ENCODE results near the gene ZBED5. TPM values are rescaled to one million over a fixed set of nuclear protein-coding genes. Genes with fewer than 3 reads are reported as not detected.
"Not testable (repeated sequence)": the region's sequence is repeated elsewhere in the genome, so short reads cannot be mapped to it uniquely, and the experiment has no call there.

ZBED5 gene
- polyA plus RNA-seq (ENCODE audit: insufficient read length in 4 of 4), result 100 to 1,000 TPM; 101 to 118 (median 110) TPM

DNA sequence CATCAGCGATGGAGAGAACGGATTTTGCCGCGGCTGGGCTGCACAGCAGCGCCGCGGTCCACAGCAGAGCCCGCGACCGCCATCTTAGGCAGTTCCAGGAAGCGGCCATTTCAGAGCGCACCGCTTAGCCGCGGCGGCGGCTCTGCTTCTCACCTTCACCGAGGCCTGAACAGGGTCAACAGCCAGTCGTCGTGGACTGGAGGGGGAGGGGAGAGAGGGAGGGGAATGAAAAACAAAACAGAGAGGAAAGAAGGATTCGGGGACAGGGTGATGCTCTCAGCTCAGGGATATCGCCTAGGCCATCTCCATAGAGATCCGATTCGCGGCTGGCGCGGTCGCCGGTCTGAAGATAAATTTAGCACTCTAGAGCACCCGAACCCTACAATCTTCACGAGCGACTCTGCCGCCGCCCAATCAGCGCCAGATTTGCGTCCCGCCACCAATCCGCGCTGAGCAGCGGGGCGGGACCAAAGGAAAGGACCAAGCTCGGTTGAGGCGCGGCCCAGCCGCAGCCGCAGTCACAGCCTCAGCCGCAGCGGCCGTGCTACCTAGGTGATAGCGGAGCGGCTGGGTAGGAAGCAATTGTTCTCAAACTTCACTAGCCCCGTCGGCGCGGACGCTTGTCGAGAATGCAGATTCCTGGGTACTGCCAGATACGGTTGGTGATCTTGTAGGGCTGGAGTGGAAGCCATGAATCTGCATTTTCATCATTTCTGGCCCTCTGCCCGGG lies at the start of gene ZBED5:
TSS of gene ZBED5 (minus strand) at position 345 of the 730 bp plus-strand sequence. CDS start 3,108 bp downstream, outside the sequence.
- peak; percentile 96 to 98 (median 96) for DNase-seq (ENCODE audit: low read depth in 4 of 4, low spot score in 2 of 4)

DNA sequence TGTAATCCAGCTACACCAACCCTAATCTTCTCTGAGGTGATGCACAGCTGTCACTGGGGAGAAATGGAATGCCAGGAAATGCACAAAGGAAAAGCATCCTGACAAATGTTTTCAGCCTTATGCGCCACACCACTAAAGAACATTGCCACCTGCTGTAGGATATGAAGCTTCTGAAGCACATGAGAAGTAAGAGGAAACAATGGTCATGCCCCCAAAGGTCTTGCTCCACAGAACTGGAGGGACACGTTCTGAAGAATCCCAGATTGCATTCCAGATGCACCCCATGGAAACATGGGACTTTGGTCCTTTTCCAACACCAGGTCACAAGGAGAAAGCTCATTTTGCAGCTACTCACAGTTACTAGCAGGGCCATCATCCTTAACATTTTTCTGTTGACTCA lies 48.7 kb upstream of the ZBED5 start:
- no peak for DNase-seq (ENCODE audit: low read depth in 4 of 4, low spot score in 2 of 4)

DNA sequence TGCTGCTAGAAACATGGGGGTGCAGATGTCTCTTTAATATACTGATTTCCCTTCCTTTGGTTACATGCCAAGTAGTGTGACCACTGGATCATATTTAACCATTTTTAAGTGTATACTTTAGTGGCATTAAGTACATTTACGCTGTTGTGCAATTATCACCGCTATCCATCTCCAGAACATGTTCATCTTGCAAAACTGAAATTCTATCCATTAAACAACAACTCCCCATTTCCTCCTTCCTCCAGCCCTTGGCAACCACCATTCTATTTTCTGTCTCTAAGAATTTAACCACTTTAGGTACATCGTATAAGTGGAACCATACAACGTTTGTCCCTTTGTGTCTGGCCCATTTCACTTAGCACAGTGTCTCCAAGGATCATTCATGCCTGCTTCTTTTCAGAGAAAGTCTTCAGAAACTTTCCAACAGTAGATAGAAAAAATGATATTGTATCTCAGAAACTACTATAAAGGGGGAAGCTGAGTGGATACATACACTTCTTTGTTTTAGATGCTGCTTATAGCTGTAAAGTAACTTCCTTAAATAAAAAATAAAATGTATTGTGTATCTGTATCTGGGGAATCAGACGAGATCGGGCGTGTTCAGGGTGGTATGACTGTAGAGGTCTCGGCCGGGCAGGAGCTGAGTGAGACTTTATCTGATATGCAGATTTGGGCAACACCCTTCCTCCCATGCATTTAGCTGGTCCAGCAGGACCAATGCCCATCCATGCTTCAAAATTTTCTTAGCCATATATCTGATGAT lies 44.6 kb upstream of the ZBED5 start:
- no peak for DNase-seq (ENCODE audit: low read depth in 4 of 4, low spot score in 2 of 4)

DNA sequence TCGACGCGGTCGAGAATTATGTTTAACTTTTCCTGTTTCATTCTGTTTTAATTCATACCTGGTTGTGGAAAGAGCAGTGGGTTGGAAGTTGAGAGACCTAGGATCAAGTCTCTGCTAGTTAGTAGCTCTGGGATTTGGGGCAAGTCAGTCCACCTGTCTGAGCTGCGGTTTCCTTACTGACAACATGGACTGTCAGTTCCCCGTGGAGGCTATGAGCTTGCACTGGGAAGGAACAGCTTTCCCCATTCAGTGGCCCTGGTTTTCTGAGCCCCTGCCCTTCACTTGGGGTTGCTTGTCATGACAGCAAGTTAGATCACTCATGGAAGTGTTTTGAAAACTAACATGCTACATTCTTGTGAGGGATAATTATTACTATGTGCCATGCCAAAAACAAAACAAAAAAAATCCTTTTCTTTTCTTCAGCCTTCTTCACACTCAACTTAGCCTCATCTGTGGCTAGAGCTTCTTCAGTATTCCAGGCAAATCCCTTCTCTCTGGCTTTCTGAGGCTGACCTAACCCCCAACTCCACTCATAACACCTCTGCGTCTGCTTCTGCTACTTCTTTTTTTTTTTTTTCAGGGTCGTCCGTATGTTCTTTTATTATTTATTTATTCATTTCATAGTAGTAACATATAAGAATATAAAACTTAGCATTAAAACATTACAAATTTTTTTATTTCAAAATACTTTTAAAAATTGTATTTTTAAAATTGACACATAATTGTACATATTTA lies 43.0 kb upstream of the ZBED5 start:
- no peak for DNase-seq (ENCODE audit: low read depth in 4 of 4, low spot score in 2 of 4)

DNA sequence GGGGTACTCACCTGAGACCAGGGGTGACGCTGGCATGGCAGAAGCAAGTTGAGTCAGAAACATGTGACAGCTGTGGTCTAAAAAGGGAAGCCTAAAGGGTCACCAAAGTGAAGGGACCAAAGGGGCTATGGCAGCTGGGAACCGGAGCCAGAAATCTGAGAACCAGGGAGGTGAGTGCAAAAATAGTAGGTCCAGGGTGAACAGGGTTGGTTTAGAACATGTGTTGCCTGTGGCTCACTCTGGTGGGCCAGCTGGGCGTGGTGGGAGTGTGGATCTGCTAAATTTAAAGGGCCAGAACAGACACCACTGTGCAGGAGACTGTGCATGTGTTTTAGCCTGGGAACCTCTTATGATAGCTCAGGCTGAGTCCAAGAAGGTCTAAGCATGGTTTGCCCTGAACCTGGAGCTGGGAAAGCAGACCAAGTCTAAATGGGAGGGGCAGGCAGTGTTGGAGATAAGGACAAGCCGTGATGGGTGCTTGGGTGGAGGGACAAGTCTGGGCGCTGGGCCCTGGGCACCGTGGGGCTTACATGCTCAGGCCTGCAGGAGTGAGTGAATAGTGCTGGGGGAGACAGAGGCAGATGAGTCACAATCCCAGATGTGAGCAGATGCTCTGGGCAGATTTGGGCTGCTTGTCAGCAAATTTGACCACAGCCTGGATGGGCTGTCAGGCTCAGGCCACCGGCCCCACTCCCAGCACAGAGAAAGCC lies 41.4 kb upstream of the ZBED5 start:
- DNase-seq (ENCODE audit: low read depth in 4 of 4, low spot score in 2 of 4), result no peak

DNA sequence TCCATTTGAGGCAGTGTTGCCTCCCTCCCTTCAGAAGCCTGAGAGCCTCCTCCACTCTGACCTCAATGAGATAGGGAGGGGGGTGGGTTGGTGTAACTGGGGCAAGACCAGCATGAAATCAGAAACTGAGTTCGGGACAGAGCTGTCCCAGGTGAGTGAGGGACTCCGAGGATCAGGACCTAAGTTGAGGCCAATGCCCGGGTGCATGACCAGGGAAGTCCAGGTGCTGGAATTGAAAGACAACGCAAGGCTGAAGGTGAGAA lies 40.8 kb upstream of the ZBED5 start:
- DNase-seq (ENCODE audit: low read depth in 4 of 4, low spot score in 2 of 4), result no peak

DNA sequence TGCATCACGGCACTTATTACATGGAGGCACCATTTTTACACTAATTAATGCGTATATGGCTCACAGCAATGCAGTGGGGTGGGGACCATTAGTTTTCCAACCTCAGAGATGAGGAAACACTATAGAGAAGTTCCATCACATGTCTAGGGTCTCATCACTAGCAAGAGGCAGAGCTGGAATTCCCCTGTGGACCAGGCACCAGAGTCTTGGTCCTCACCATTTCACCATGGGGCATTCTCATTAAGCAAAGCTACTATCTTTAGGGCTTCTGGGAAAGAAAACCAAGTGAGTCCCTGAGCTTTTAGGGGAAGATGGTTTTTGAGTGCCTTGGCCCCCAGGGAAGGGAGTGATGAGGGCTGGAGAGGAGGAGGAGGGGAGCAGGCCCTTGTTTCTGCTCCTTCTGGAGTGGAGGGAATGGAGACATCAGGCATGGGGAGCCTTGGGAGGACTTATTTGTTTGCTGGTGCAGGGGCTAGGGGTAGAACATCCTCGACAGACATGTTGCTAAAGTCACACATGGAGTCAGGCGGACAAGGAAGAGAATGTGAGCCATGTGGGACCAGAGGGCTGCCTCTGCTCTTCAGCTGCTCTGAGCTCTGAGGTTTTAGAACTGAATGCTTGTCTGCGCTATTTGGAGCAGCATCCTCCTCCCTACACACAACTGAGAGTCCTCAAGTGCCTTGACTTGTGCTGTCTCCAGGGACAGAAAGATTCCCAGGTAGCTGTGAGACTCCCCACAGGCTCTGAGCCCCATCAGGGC lies 40.3 kb upstream of the ZBED5 start:
- no peak for DNase-seq (ENCODE audit: low read depth in 4 of 4, low spot score in 2 of 4)

DNA sequence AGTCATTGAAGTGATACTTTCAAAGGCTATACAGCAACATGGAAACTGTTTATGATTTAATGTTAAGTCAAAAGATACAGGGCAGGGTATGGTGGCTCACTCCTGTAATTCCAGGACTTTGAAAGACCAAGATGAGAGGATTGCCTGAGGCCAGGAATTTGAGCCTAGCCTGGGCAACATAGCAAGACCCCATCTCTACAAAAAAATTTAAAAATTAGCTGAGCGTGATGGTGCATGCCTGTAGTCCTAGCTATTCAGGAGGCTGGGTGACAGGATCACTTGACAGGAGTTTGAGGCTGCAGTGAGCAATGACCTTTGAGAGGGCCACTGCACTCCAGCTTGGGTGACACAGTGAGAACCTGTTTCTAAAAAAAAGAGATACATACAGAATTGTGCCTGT lies 39.3 kb upstream of the ZBED5 start:
- no peak for DNase-seq (ENCODE audit: low read depth in 4 of 4, low spot score in 2 of 4)

DNA sequence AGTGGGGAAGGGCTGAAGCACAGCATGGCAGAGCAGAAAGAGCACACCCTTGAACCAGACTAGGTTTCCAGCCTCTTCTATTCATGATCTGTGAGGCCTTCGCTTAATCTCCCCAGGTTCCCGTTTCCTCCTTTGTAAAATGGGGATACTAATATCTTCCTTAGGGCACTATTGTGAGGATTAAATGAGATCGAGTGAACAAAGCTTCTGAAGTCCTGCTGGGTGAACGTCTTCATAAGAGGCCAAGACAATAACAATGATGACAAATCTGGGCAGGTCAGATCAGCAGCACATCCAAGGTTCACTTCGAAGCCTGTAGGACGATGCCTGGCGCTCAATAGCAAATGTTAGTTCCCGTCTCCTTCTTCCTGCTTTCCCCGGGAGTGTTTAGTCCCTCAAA lies 38.6 kb upstream of the ZBED5 start:
- no peak for DNase-seq (ENCODE audit: low read depth in 4 of 4, low spot score in 2 of 4)

DNA sequence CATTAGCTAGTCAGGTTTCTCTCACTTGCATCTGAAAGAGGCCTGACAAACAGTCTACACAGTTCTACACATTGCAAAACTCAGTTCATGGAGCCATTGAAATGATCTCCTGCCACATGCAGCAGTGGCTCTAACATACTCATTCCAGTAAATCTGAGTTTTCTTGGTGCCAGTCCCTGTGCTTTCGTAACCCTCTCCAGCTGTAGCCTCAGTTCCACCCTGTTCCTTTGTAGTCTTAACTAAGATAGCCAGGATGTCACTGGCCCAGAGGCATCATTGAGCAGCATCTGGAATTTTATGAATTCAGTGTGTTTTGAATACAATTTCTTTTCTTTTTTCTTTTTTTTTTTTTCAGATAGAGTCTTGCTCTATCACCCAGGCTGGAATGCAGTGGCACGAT lies 37.4 kb upstream of the ZBED5 start:
- DNase-seq (ENCODE audit: low read depth in 4 of 4, low spot score in 2 of 4), result no peak

DNA sequence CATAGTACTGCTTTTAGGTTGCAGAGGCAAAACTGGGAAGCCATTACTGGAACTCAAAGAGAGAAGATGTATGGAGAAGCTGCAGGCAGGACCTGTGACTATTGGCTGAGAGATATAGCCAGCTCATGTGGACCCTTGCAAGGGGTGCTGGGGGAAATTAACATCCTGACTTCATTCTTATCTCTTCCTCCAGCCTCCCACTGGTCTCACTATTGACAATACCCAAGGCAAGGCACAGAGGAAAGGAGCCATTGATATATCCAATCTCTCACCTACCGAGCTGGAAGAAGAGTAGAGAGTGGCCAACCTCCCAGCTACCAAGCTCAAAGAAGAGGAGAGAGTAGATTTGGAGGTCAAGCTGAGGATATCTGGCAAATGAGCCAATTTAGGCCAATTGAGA lies 36.8 kb upstream of the ZBED5 start:
- DNase-seq (ENCODE audit: low read depth in 4 of 4, low spot score in 2 of 4), result no peak

DNA sequence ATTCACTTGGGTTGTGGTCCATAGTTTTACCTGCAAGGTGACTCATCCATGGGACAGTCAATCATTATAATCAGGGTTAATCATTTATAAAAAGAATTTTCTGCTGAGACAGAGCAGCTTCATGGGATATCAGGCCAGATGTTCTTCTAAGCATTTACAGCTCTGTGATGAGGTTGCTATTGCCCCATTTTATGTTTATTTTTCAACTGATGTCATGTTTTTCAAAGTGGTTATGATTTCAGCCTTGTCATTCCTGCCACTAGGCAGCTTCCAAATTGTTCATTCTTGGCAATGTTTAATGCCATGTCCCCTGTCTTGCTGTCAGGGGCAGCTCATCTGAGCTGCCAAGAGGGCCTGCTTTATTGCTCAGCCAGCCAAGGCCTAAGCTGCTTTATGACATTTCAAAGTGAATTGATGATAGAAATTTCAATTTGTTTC lies 35.9 kb upstream of the ZBED5 start:
- no peak for DNase-seq (ENCODE audit: low read depth in 4 of 4, low spot score in 2 of 4)

DNA sequence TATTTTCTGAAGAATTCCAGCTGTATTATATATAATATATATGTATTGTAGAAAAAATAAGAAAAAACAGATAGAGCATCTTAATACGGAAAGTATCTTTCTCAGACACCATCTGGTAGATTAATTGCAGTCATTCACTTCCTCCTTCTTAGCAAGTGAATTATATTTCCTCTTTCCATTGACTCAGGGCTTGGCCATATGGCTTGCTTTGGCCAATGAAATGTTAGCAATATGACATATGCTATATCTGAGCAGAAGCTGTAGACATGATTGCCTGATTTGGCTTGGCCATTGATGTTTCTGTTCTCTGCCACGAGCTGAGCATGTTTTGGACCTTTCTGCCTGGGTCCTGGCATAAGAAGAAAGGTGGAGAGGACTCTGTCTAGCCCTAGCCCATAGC lies 34.4 kb upstream of the ZBED5 start:
- DNase-seq (ENCODE audit: low read depth in 4 of 4, low spot score in 2 of 4), result no peak

DNA sequence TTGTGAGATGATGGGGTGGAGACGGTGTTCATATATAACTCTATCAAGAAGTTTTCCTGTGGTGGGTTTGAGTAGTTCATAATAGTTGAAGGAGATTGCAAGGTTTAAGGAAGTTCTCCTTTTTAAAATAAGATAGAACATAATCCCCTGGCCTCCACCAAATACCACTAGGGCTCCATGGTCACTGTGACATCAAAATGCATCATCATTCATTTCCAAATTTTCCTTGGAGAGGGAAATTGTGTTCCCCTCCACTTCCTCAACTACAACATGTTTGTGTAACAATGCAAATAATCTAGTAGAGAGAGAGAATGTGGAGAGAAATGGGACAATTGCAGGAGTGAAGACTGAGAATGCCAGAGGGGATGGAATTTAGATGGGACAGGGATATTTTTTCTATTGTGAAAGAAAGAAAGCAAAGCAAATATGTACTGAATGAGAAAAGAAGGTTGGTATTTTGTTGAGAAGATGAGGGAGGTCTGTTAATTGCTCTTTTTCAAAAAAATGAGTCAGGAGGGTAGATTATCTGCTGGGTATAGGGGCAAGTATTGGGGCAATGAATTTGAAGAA lies 33.4 kb upstream of the ZBED5 start:
- no peak for DNase-seq (ENCODE audit: low read depth in 4 of 4, low spot score in 2 of 4)

DNA sequence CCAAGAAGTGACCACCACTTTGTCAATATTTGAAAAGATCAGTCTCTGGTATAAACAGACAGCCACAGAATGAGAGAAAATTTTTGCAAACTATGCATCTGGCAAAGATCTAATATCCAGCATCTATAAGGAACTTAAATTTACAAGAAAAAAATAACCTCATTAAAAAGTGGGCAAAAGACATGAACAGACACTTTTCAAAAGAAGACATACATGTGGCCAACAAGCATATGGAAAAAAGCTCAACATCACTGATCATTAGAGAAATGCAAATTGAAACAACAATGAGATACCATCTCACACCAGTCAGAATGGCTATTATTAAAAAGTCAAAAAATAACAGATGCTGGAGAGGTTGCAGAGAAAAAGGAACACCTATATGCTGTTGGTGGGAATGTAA lies 32.2 kb upstream of the ZBED5 start:
- DNase-seq (ENCODE audit: low read depth in 4 of 4, low spot score in 2 of 4), result not testable (repeated sequence)

DNA sequence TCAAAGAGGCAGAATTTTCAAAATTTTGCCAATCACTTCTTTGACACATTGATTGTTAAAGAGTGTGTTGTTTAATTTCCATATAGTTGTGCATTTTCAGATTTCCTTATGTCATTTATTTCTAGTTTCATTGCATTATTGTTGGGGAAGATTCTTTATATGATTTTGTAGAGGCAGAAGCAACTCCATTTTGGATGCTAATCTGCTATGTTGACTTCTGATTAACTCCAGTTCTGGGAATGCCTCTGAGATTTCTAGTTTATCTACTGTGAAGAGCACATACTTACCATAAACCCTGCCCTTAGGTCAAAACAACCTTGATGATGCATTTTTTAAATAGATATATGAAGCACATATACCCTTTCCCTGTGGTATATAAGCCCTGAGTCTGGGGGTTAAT lies 29.5 kb upstream of the ZBED5 start:
- DNase-seq (ENCODE audit: low read depth in 4 of 4, low spot score in 2 of 4), result no peak

DNA sequence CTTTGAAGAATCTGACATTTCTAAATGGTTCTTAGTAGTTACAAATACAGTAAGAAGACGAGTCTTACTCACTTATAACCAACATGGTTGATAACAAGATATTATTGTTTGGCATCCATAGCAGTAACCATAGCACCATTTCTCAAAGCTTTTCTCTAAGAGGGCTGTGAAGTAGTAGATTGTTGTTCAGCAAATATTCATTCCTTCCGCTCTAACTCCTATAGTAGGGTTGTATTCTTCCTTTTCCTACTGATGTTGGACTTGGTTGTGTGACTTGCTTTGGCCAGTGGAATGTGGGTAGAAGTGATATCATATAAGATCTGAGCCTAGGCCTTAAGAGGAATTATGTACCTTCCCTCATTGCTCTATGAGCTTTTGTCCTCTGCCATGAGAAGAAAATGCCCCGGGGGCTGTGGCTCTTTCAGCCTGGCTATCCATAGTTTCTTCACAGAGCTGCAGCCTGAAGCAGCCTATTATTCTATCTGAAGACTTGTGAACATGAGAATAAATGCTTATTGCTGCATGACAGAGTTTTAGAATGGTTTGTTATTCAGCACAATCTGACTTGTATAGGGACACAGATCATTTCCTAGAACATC lies 28.9 kb upstream of the ZBED5 start:
- no peak for DNase-seq (ENCODE audit: low read depth in 4 of 4, low spot score in 2 of 4)

DNA sequence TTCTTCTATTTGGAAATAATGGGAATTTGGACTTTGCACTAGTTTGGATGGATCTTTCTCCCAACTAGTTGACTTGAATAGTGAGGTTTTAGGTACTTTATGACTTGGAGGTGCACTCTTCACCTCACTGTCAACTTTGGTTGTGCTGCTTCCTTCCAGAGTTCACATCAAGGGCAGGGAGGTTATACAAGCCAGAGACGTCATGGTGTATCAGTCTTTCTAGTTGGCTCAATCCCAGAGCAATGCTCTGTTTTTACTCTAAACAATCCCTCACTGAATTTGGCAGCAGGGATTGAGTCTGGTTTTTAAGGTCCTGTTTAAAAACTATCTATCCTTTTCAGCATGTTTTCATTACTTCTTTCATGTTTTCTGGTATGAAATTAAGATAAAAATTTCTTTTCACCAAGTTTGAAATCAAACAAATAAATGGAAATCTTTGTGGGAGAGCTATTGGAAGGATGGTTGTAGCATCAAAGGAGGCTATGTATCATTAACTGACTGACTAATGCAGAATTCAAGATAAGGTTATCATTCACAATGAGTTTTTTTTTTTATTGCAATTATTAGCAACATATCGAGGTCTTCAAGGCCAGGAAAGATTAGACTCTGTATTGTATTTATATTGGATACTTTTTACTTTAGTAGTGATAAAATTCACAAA lies 28.0 kb upstream of the ZBED5 start:
- no peak for DNase-seq (ENCODE audit: low read depth in 4 of 4, low spot score in 2 of 4)

DNA sequence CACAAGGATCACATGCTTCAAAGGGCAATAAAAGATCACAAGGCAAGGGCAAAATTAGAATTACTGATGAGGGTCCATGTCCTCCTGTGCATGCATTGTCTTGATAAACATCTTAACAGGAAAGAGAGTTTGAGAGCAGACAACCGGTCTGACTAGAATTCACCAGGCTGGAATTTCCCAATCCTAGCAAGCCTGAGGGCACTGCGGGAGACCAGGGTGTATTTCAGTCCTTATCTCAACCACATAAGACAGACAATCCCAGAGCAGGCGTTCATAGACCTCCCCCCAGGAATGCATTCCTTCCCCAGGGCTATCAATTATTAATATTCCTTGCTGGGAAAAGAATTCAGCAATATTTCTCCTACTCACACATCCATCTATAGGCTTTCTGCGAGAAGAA lies 26.4 kb upstream of the ZBED5 start:
- DNase-seq (ENCODE audit: low read depth in 4 of 4, low spot score in 2 of 4), result not testable (repeated sequence)
